GM12873 (cell line): ENCODE results near the gene TMEM150B.

Experiments
- CTCF ChIP-seq: IDR thresholded peaks from 2 replicates; pipeline ENCODE4 v1.5.1; 2012; ENCODE audit warnings: low read depth, mild to moderate bottlenecking, moderate library complexity, low read length, control low read depth; ENCODE audit not compliant: insufficient read depth; ENCODE audit errors: missing control alignments

Gene TMEM150B

GRCh38 chr19:55322204-55322885, 2.8 kb downstream of the TMEM150B start:
- no peak for TF ChIP-seq CTCF

GRCh38 chr19:55321466-55322137, 3.5 kb downstream of the TMEM150B start:
- no peak for TF ChIP-seq CTCF

- TF ChIP-seq CTCF, result no peak
Observed at GRCh38 chr19:55320844-55321419, 4.2 kb downstream of the TMEM150B start.

GRCh38 chr19:55319785-55320184, 5.4 kb downstream of the TMEM150B start:
- no peak for TF ChIP-seq CTCF

- no peak for TF ChIP-seq CTCF
Observed at GRCh38 chr19:55316646-55317045, 8.5 kb downstream of the TMEM150B start.

- TF ChIP-seq CTCF, result no peak
Observed at GRCh38 chr19:55315956-55316525, 9.1 kb downstream of the TMEM150B start.

GRCh38 chr19:55314396-55314795, 10.7 kb downstream of the TMEM150B start:
- TF ChIP-seq CTCF, result no peak
